Left kidney (tissue), 8 donors: ENCODE data around the gene RNPS1. TPM values are rescaled to one million over a fixed set of nuclear protein-coding genes. Genes with fewer than 3 reads are reported as not detected.

Experiments used
- DNase-seq: peaks from one replicate; pipeline ENCODE4 v3.0.0-alpha.2; 2013
- long read RNA-seq, 8 donors: transcript quantifications; one replicate each; lab custom pipeline, GENCODE V29; 2026
- polyA plus RNA-seq: library from polyadenylated mRNA; unstranded; fragments of 120-200 nt; gene quantifications from one replicate; pipeline ENCODE4 v1.2.1, GENCODE V29; 2013; ENCODE audit not compliant: insufficient read length

The RNPS1 gene, protein sequence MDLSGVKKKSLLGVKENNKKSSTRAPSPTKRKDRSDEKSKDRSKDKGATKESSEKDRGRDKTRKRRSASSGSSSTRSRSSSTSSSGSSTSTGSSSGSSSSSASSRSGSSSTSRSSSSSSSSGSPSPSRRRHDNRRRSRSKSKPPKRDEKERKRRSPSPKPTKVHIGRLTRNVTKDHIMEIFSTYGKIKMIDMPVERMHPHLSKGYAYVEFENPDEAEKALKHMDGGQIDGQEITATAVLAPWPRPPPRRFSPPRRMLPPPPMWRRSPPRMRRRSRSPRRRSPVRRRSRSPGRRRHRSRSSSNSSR
- polyA plus RNA-seq = 207 TPM
- long read RNA-seq, donor 1, transcript RNPS1-206 (2 exons, 2,223 nt) = minor isoform, 12 of 172 reads
- long read RNA-seq, donor 1, transcript RNPS1-220 (7 exons, 2,037 nt) = minor isoform, 34 of 172 reads
- long read RNA-seq, donor 1, transcript RNPS1-202 (8 exons, 2,241 nt) = major isoform, 35 of 172 reads
- long read RNA-seq, donor 1, transcript RNPS1-217 (7 exons, 1,514 nt) = minor isoform, 21 of 172 reads
- long read RNA-seq, donor 1, partial matches to known transcripts = 44 of 172 reads
- long read RNA-seq, donor 1, other reads (novel, unspliced or antisense) = 0 of 172 reads
- long read RNA-seq, donor 2, transcript RNPS1-217 (7 exons, 1,514 nt) = minor isoform, 16 of 118 reads
- long read RNA-seq, donor 2, transcript RNPS1-202 (8 exons, 2,241 nt) = major isoform, 33 of 118 reads
- long read RNA-seq, donor 2, transcript RNPS1-220 (7 exons, 2,037 nt) = minor isoform, 18 of 118 reads
- long read RNA-seq, donor 2, transcript RNPS1-221 (1 exons, 1,826 nt) = minor isoform, 6 of 118 reads
- long read RNA-seq, donor 2, partial matches to known transcripts = 29 of 118 reads
- long read RNA-seq, donor 2, other reads (novel, unspliced or antisense) = 0 of 118 reads
- long read RNA-seq, donor 3, transcript RNPS1-206 (2 exons, 2,223 nt) = minor isoform, 8 of 98 reads
- long read RNA-seq, donor 3, transcript RNPS1-217 (7 exons, 1,514 nt) = minor isoform, 11 of 98 reads
- long read RNA-seq, donor 3, transcript RNPS1-202 (8 exons, 2,241 nt) = major isoform, 33 of 98 reads
- long read RNA-seq, donor 3, transcript RNPS1-220 (7 exons, 2,037 nt) = minor isoform, 18 of 98 reads
- long read RNA-seq, donor 3, partial matches to known transcripts = 15 of 98 reads
- long read RNA-seq, donor 3, other reads (novel, unspliced or antisense) = 0 of 98 reads
- long read RNA-seq, donor 4, partial matches to known transcripts = 0 of 8 reads
- long read RNA-seq, donor 4, other reads (novel, unspliced or antisense) = 0 of 8 reads
- long read RNA-seq, donor 5, transcript RNPS1-219 (6 exons, 1,685 nt) = minor isoform, 7 of 141 reads
- long read RNA-seq, donor 5, transcript RNPS1-202 (8 exons, 2,241 nt) = major isoform, 61 of 141 reads
- long read RNA-seq, donor 5, transcript RNPS1-217 (7 exons, 1,514 nt) = minor isoform, 11 of 141 reads
- long read RNA-seq, donor 5, transcript RNPS1-220 (7 exons, 2,037 nt) = minor isoform, 36 of 141 reads
- long read RNA-seq, donor 5, partial matches to known transcripts = 13 of 141 reads
- long read RNA-seq, donor 5, other reads (novel, unspliced or antisense) = 0 of 141 reads
- long read RNA-seq, donor 6, transcript RNPS1-217 (7 exons, 1,514 nt) = minor isoform, 10 of 146 reads
- long read RNA-seq, donor 6, transcript RNPS1-219 (6 exons, 1,685 nt) = minor isoform, 19 of 146 reads
- long read RNA-seq, donor 6, transcript RNPS1-202 (8 exons, 2,241 nt) = major isoform, 31 of 146 reads
- long read RNA-seq, donor 6, transcript RNPS1-220 (7 exons, 2,037 nt) = minor isoform, 27 of 146 reads
- long read RNA-seq, donor 6, partial matches to known transcripts = 50 of 146 reads
- long read RNA-seq, donor 6, other reads (novel, unspliced or antisense) = 0 of 146 reads
- long read RNA-seq, donor 7, transcript RNPS1-217 (7 exons, 1,514 nt) = minor isoform, 14 of 176 reads
- long read RNA-seq, donor 7, transcript RNPS1-220 (7 exons, 2,037 nt) = major isoform, 46 of 176 reads
- long read RNA-seq, donor 7, transcript RNPS1-221 (1 exons, 1,826 nt) = minor isoform, 12 of 176 reads
- long read RNA-seq, donor 7, transcript RNPS1-202 (8 exons, 2,241 nt) = minor isoform, 43 of 176 reads
- long read RNA-seq, donor 7, partial matches to known transcripts = 38 of 176 reads
- long read RNA-seq, donor 7, other reads (novel, unspliced or antisense) = 0 of 176 reads
- long read RNA-seq, donor 8, transcript RNPS1-220 (7 exons, 2,037 nt) = minor isoform, 11 of 41 reads
- long read RNA-seq, donor 8, transcript RNPS1-206 (2 exons, 2,223 nt) = minor isoform, 5 of 41 reads
- long read RNA-seq, donor 8, transcript RNPS1-202 (8 exons, 2,241 nt) = major isoform, 14 of 41 reads
- long read RNA-seq, donor 8, partial matches to known transcripts = 0 of 41 reads
- long read RNA-seq, donor 8, other reads (novel, unspliced or antisense) = 0 of 41 reads

DNA sequence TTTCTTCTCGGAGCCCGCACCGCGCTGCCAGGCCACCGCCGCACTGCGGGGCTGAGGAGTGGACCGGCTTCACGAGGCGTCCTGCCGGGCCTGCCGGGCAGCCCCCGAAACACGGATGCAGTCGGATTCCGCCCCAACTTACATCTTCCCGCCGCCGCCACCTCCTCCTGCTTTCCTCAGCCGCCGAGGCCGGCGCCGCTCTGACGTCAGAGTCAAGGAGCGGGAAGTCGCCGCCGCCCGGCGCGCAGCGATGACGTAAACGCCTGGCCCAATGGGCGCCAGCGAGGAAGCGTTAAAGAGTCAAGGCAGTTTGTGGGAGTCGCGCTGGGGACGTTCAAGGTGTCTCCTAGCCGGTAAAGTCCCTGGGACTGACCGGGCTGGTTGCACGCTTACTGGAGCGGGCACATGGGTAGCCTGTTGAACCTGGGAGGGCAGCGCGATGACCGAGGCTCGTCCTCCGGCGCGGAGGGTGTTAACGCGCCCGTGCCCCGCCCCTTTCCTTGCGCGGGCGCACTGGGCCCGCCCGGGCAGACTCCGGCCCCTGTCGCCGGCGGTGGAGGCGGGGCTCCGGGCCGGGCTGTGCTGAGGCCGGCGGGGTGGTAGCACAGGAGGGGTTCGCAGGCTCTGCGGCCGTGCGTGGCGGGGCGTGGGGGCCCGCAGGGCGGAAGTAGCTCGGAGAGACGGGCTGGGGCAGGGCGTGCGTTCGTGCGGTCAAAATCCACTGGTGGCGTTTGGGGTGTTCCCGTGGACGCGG, at the start of gene RNPS1:
TSS of gene RNPS1 (minus strand) at position 214 of the 754 bp plus-strand sequence. CDS start 3,483 bp downstream, outside the sequence.
- peak; percentile 97 for DNase-seq

- DNase-seq = no peak
Observed at GRCh38 chr16:2317231-2318020, 49.5 kb upstream of the RNPS1 start.

DNA sequence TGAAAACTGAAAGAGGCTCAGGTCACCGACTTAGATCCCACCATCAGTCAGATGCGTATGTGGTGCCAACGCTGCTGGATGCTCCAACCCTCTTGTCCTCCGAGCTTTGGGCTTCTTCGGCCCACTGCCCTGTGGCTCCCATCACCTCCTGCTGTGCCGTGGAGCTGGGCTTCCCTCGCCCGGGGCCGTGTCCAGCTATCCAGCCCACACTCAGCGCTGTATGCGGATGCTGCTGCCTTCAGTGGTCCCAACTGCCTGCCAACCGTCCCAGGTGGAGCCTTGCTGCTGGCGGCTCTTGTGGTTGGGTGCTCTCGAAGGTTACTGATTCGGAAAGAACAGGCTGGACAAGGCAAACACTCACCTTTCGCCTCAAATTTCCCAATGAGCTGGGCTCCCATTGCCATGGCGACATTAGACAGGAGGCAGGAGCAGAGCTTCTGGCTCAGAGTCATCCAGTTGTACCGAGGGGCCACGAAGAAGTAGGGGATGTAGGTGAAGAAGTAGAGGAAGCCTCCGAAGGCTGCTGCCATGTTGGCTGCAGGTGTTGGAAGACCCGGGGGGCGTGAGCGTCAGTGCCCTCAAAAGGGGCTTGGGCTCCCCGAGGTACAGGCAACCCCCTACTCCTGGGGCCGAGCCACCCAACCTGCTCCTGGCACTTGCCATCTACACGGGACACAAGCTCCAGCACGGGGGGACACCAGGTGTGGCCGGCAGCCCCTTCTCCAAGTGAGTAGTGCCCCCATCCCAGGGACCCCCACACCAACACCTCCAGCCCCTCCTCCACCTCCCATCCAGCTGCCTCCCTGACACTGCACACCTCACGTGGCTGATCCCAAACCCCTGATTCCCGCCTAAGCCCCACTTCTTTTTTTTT, 40.4 kb upstream of the RNPS1 start:
- no peak for DNase-seq

- no peak for DNase-seq
Observed at GRCh38 chr16:2299915-2300192, 31.9 kb upstream of the RNPS1 start.

DNA sequence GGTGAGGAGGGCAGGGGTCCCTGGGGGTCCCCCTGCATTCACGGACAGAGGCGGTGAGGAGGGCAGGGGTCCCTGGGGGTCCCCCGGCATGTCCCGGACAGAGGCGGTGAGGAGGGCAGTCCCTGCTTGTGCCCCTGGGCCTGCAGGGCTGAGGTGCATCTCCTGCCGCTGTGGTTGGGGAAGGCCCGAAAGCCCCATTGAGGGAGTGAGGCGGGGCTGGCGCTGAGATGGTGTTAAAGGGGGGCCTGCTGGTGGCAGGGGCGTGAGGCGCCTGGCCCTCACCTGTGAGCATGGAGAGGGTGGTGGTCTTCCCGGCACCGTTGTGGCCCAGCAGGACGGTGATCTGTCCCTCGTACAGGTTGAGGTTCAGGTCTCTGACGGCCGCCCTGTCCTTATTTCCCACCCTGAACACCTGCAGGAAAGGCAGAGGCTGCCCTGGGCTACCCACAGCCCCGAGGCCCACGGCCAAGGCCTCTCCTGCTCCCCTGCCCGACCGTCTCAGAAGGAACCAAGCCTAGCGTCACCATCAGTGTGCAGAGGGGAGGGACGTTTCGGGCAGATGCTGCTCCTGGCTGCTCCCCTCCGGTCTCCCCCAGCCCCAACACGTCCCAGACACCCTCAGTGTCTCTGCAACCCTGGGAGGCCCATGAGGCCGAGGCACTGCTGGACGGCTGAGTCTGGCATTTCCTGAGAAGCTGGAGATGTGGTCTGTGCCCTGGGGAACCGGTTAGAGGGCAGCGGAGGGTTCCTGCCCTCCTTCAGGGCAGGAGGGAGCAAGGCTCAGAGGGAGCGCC, 31.4 kb upstream of the RNPS1 start:
- DNase-seq = no peak

DNA sequence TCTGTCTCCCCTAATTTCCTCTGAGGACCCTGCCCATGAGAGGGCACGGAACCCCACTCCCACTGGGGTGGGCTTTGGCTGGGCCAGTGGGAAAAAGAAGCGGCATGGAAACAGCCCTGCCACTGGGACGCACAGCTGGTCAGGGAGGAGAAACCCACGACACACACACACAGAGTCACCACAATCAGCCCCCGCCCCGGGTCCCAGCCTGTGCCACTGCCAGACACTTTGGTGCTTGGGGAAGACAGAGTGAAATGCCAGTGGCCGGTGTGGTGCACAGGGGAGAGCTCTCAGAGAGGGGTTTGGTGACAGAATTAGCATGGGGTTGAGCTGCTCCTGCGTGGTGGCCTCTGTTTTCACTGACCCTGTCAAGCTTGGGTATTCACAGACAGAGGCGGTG, 30.7 kb upstream of the RNPS1 start:
- DNase-seq = no peak

DNA sequence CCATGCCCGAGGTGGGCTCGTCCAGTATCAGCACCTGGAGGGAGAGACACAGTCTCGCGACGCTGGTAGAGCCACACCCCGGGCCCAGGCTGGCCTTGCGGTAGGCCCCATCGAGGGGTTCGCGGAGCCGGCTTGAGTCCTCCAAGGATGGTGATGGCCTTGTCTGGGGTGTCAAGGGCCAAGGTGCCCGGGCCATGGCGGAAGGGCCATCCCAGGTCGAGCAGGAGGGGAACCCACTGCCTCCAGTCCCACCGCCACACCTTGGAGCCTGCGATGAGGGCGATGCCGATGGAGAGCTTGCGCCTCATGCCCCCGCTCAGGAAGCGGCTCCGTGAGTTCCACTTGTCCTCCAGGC, 29.6 kb upstream of the RNPS1 start:
- DNase-seq = no peak

DNA sequence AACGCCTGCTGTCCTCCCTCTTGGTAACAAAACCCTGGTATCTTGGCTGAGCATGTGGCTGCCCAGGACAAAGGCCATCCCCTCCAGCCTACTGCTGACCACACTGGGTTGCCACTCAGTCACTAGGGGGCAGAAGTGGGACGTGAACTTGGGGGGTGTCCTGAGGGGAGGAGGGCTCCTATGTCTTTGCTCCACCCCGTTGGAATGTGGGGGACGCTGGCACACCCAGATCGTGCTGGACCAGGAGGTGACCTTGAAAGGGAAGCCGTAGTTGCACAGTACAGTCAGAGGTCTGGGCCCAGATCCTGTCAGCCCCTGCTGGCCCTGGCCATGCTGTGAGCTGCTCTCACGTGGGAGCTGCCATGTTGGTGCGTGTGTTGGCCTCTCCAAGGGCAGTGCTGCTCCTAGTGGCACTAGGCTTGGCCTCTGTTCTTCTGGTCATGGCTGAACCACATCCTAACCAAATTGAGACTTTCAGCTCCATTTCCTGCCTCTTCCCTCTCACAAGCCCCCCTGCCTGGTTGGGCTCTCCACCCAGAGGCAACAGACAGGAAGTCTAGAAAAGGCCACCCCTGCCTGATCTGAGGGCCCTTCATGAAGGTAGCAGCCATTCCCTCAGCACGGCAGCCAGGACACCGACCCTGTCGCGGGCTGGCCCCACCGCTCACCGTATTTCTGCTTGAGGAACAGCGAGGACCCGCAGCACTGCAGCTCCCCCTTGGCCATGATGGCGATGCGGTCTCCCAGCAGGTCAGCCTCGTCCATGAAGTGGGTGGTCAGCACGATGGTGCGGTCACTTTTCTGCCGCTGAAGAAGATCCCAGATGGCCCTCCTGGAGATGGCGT, 29.0 kb upstream of the RNPS1 start:
- no peak for DNase-seq

- no peak for DNase-seq
Observed at GRCh38 chr16:2295056-2295798, 27.3 kb upstream of the RNPS1 start.

DNA sequence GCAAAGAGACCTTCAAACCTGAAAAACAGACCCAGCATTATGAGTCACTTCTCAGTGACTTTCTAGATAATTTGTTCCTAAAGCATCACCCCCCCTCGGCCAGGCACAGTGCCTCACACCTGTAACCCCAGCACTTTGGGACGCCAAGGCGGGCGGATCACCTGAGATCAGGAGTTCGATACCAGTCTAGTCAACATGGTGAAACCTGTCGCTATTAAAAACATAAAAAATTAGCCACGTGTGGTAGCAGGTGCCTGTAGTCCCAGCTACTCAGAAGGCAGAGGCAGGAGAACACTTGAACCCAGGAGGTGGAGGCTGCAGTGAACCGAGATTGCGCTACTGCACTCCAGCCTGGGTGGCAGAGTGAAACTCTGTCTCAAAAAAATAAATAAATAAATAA, 24.3 kb upstream of the RNPS1 start:
- no peak for DNase-seq

DNA sequence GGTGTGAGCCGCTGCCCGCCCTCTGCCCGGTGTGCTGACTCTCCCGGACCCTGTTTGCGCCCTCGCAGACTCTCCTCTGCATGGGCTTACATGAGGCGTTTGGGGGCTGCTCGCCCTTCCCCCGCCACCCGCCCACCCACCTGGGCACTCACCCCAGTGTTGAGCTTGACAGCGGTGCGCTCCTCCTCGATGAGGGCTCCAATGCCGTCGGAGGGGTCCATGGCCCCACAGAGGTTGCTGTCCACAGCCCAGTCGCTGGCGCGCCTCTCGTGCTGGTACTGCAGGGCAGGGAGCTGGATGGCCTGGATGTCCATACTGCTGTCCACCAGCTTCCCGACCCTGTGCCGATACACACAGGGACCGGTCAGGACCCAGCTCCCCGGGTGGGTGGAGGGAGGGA, 21.4 kb upstream of the RNPS1 start:
- no peak for DNase-seq

GRCh38 chr16:2288726-2289125, 20.8 kb upstream of the RNPS1 start:
- DNase-seq = no peak

DNA sequence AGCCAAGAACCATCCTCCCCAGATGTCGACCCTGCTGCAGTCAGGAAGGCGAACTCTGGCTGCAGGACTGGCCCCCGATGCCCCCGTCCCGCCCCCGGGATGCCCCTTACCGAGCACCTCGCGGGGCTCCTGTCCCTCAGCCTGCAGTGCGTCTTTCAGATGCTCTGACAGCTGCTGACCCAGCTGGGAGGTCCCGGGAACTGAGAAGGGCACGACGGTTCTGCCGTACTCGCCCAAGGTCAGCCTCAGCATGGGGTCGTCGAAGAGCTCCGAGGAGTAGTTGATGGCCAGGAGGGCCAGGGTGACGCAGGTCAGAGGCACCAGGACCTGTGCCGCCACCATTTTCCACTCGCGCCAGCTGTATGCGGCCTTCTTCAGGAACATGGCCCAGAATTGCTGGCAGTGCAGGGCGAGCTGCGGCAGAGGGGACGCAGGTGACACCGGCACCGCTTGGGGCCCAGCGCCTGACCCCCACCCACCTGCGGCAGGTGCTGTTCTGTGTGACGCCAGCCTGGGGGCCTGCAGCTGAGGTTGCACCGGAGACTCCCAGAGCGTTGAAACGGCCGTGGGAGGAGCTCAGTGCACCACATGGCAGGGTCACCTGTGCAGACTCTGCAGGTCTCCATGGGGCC, 20.1 kb upstream of the RNPS1 start:
- DNase-seq = no peak

DNA sequence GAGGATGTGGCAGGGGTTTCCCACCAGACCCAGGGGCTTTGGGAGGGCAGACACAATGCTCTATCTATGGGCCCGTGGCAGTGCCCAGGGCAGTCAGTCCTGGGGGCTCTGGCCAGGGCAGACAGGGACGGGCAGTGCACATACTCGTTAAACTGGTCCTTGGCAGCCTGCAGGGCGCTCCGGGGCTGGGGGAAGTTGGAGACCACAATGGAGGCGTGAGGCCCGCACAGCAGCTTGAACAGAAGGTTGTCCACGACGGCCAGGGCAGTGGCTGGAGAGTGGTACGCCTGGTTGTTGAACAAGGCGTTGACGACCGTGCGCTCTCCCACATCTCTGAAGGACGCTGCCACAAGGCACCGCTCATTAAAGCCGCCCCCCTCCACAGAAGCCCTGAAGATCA, 18.6 kb upstream of the RNPS1 start:
- DNase-seq = no peak
